Suppressor macrophage (primary cell): Measurements from ENCODE around the gene DNAAF1.
A peak's percentile ranks its signal among the peaks of the same experiment; 100 is the strongest.
"Not testable (repeated sequence)": the region's sequence is repeated elsewhere in the genome, so short reads cannot be mapped to it uniquely, and the experiment has no call there.

Experiments
- DNase-seq, 4 experiments: peaks; one replicate each; pipeline ENCODE4 v3.0.0-alpha.2; 2020 to 2022
- total RNA-seq, 17 experiments: gene quantifications; one replicate each; lab custom pipeline; 2026; ENCODE audit warnings: mixed read lengths in 6 of 17, inconsistent platforms in 3 of 17; lab: John Stamatoyannopoulos, UW

DNAAF1 gene
- total RNA-seq = 0.05 to 121 (median 3.3) reads per million in 17 experiments

DNA sequence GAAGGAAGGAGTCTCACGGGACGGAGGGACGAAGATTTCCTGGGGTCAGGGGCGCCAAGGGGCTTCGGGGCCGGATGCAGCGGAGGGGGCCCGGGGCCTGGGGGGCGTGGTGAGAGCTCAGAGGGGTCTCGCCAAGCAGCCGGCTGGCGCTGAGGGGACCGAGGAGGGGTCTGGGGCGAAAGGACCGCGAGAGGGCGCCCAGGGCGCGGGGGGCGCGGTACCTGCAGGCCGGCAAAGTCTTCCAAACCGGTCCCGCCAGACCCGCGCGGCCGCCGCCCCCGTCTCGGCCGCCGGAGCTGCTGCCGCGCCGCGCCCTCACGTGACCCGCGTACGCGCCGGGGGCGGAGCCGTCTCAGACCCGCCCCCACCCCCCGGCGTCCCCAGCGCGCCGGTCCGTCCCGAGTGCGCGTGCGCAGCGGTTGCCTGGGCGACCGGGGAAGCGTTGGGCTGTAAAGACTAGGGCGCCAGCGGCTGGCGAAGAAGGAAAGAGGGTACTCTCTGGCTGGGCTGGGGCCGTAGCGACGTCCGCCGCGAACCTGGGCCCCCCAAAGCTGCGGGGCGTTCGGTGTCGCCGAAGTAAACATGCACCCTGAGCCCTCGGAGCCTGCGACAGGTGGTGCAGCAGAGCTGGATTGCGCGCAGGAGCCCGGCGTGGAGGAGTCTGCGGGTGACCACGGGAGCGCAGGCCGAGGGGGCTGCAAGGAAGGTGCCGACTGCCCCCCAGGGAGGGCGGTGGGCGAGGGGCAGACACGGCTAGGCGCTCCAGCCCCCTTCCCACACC is at the start of gene DNAAF1, which contains the start of gene HSDL1:
Gene DNAAF1 (plus strand): TSS at position 450 of the 781 bp plus-strand sequence. CDS start 133 bp downstream, at position 583.
Gene HSDL1 (minus strand): TSS at position 319 of the 781 bp plus-strand sequence. CDS start 13,856 bp downstream, outside the sequence.
- DNase-seq = peak; percentile 94 to 99 (median 97)

DNA sequence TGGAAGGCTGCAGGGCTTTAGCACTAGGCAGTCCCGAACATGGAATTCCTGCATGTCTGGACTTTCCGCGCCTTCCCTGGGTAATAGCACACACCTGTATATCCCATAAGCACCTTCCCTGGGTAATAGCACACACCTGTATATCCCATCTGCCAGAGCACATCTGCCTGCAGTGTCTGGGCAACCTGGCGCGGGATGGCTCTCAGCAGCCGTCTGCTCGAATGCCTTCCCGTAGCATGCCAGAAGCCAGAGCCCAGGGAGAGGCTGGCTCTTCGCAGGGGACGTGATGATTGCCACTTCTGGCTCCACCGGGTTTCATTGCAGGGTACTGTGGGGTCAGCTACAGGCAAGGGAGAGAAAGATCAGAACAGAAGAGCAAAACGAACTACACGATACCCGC is 49.6 kb upstream of the DNAAF1 start:
- no peak for DNase-seq

DNA sequence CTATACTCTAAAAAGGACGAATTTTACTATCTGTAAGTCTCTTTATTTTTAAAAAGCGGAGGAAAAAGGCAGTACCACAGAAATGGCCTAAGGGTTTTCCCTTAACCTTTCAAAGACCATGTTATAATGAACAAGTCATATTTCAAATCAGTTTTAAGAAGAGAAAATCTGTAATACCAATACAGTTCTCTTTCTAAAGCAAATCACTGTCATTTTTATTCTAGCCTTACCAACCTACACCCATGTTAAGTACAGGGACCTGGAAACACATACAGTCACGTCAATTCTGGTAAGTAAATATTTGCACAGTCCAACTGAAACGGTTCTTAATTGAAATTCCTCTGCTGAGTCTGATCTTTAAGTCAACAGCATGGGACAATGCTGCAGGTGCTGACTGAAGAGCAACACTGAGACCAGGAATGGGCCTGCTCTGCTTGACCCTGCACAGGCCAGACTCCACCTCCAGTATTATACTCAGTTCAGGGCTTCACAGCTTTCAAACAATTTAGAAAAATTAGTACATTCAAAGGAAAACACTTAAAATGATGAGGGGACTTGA is 48.6 kb upstream of the DNAAF1 start:
- DNase-seq = no peak

DNA sequence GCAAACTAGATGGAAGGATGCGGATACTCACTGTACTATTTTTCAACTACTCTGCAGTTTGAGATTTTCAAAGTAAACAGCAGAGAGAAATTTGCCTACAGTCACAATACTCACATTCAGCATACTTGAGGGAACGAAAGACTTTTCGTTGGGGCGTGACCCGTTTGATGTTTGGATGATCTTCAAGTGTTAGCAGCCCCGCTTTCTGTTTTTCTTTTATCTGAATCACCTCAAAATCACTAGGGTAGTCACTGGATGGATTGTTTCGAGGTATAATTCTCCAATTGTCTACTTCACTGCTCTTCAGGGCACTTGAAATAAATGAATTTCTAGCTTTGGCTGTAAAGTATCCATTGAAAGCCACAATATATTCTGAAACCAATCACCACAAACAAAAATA is 46.2 kb upstream of the DNAAF1 start:
- no peak for DNase-seq

DNA sequence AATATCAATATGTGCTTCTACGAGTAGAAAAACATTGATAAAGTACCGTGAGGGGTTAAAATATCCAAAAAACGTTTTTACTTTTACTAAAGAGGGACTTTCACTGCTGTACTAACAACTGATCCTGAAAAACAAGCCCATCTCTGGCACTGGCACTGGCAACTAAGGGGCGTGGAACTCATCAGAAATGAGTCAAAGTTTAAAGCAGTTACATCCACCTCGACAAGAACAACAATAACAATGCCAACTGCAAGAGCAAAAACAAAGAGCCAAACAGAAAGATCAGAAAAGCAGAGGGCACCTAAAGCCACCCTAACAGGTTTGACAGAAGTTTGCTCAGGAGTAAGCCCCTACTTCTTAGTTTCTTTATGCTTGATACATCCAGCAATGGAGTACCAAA is 41.4 kb upstream of the DNAAF1 start:
- DNase-seq = no peak

DNA sequence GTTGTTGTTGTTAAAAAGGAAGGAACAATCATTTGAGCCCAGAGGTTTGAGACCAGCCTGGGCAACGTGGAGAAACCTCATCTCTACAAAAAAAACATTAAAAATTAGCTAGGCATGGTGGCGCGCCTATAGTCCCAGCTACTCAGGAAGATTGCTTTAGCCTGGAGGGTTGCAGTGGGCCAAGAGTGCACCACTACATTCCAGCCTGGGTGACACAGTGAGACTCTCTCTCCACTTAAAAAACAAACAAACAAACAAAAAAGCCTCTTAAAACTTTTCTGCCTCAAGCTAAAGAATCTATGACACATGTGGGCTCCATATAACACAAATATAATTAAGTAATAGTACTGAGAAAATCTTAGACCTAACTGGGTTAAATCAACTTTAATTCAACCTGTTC is 40.9 kb upstream of the DNAAF1 start:
- no peak for DNase-seq

DNA sequence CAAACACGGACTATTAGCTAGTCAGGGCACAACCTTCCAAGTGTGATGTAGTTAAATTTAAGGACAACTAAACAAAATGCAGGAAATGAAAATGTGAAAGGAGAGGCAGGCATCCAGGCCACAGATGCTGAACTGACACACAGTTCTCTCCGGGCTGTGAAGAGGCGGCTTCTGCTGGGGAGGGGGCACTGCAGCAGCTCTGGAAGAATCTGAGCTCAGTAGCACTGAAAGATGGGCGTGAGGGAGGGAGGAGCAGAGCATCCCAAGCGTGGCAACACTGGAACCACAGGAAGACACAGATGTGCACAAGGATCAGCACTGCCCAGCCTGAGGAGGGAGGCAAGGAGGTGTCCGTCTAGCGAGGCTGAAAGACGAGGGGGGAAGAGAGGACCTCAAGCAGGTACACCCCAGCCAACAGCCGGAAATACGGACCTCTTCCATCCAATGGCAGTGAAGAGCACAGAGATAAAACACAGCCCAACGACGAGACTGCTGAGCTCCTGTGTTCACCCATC is 39.8 kb upstream of the DNAAF1 start:
- DNase-seq = no peak

DNA sequence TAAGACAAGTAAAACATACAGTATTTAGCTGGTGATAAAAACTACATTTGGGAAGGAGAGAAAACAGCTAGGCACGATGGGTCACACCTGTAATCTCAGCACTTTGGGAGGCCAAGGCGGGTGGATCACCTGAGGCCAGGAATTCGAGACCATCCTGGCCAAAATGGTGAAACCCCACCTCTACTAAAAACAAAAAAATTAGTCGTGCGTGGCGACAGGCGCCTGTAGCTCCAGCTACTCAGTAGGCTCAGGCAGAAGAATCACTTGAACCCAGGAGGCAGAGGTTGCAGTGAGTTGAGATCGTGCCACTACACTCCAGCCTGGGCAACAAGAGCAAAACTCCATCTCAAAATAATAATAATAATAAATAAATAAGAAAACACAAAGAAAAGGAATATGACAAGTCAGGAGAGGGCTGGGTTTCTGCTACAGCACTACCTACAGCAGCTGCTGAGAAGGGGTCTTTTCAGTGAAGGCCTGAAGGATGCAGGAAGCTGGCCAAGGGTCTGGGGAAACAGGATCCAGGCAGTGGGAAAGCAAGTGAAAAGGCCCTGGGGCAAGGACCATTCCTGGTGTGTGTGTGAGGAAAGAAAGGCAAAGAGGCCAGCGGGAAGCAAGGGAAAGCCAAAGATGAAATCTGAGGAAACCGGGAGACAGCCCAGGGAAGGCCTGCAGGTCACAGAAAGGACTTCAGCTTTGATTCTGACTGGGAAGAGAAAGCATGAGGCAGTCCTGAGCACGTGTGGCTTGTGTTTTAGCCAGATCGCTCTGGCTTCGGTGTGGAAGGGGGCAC is 39.0 kb upstream of the DNAAF1 start:
- DNase-seq = no peak

DNA sequence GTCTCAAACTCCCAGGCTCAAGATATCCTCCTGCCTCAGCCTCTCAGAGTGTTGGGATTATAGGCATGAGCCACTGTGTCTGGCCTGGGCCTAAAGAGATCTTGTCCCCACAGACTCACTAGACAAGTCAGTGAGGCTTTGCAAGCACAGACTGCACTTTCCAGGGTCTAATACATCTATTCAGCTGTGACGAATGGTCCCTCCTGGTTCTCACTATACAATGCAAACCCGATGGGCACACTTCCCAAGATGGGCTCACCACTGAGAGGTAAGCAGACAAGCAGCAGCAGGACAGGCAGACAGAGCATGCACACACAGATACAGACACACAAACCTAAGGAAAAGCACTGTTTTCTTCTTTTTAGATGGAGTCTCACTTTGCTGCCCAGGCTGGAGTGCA is 37.2 kb upstream of the DNAAF1 start:
- no peak for DNase-seq

DNA sequence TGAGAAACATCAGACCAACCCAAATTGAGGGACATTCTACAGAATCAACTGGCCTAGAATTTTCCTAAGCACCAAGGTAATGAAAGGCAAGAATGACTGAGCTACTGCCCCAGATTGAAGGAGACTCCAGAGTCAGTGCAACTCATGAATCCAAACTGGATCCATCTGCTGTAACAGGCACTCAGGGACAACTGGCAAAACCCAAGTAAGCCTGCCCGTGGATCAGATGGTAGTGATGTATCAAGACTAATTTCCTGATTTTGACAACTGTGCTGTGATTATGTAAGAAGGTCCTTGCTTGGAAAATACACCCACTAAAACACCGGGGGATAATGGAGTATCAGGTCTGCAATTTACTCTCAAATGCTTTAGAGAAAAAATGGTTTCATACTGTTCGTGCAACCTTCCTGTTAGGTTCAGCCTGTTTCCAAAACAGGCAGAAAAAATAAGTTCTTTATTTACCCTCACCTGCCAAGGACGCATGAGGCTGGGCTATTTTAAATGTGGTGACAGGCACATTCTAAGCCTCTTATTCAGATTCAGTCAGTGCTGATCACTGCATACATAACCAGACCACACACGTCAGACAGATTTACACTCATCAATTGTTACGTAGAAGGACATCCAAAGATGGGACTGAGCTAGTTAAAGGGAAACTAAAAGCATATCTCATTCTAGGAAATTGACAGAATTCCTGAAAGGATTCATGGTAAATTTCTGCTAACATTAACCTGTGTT is 35.3 kb upstream of the DNAAF1 start:
- peak in 3 of 4 experiments; percentile 37 to 49 (median 42) for DNase-seq

DNA sequence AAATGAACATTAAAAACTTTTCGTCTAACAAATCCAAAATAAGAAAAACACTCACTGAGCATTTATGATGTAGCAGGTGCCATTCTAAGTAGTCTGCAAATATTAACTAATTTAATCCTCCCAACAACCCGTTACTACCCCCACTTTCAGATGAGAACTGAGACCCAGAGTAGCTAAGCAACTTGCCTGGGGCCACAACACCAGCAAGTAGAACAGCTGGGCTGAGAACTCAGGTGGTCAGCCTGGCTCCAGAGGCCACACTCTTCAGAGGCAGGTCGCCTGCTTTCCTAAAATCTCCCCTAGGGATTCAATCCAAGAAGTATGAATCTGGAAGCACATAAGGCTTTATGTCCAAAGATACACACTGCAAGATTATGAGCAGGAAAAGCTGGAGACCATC is 34.6 kb upstream of the DNAAF1 start:
- DNase-seq = no peak

DNA sequence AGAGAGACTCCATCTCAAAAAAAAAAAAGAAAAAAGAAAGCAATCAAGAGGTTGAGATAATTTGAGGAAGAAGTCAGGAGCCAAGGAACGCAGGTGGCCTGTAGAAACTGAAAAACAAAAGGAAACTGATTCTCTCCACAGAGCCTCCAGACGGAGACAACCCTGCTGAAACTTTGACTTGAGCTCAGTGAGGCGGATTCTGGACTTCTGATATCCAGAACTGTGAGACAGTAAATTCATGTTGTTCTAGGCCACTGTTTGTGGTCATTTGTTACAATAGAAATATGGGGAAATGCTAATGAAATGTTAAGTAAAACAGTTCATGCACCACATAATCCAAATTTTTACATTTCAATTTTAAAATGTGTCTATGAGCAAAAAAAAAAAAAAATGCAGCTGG is 33.6 kb upstream of the DNAAF1 start:
- DNase-seq = no peak

DNA sequence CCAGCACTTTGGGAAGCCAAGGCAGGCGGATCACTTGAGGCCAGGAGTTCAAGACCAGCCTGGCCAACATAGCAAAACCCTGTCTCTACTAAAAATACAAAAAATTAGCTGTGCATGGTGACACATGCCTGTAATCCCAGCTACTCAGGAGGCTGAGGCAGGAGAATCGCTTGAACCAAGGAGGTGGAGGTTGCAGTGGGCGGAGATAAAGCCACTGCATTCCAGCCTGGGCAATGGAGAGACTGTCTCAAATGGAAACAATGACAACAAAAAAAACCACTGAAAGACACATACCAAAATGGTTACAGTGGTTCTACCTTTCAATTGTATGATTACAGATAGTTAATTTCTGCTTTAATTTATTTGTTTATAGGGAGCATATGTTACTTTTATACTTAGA is 33.2 kb upstream of the DNAAF1 start:
- DNase-seq = not testable (repeated sequence)

DNA sequence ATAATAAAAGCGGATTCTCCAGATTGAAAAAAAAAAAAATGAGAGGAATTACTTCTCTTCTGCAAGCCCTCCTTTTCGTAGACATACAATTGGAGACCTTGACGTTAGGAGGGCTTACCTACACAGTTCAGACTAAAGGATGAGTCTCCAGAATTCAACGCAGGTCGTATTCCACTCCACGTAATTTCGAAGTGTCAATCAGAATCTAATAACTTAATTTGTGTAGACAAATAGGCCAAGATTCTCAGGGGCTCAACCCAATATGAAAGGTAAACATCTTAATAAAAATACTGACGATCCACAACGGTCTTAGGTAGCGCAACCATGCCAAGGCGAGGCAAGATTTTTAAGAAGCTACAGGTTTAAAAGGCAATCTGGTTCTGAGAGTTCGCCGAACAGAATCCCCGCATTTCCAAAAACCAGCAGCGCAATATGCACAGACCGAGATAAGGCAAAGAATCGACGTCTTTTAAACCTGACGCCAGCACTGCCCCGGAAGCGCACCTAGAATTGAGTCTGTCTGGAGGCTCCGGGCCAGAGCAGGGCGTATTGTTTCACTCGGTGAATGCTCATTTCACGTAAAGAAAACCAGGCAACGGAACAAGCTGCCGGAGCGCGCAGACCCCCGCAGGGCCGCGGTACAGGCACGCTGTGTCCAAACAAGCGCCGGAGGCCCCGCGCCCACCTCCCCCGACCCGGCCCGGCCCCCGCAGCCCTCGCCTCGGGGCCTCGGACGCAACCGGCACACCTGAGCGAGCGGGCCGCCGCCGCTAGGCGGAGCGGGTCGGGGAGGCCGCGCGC is 29.0 kb upstream of the DNAAF1 start:
- peak in 2 of 4 experiments; percentile 41 to 44 for DNase-seq

DNA sequence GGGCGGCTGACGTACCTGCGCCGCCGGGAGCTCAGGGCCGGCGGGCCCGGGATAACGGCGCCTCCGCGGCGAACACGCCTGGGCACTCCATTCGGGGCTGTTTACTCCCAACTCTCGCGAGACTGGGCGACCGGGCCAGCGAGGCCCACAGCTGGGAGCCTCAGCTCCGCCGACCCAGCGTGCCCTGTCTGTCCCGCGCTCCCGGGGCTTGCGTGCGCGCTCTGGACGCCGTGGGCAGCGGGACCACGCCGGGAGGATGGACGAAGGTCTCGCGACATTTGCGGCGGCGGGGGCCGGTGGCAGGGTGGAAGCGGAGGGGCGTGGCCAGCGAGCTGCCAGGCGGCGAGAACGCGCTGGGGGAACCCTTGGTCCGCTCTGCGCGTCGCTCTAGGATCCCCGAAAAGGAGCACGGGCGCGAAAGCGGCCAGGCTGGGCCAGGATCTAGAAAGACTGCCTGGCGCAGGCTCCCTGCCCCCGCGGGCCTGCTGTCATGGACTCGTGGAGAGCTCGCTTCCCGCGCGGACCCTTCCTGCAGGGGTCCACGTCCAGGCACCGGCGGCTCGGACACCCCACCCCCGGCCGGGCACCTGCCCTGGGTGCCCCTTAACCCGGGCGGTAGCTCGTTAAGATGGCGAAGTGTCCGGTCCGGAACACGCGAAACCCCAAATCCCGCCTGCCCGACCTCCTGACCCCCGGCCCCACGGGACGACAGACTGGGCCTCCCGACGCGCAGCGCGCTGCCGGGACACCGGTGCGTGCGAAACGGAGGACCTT is 28.2 kb upstream of the DNAAF1 start, which contains the start of gene MBTPS1:
Gene MBTPS1 (minus strand): TSS at position 223 of the 774 bp plus-strand sequence. CDS start 15,159 bp downstream, outside the sequence.
- DNase-seq = peak; percentile 99 to 100 (median 100)

DNA sequence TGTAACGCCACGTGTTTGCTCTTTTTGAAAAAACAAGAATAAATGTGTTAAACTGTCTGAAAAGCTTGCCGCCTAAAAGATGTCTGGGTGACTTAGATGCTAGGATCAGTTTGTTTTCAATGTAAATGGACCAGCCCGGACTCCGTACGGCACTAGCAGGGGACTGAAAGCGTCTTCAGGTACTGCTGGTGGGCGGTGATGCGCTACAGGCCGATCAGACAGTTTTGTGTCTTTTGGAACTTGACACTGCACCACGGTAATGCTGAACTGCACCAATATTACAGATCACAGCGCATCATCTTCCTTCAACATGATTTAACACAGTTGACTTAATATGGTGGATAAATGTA is 27.6 kb upstream of the DNAAF1 start:
- DNase-seq = no peak

DNA sequence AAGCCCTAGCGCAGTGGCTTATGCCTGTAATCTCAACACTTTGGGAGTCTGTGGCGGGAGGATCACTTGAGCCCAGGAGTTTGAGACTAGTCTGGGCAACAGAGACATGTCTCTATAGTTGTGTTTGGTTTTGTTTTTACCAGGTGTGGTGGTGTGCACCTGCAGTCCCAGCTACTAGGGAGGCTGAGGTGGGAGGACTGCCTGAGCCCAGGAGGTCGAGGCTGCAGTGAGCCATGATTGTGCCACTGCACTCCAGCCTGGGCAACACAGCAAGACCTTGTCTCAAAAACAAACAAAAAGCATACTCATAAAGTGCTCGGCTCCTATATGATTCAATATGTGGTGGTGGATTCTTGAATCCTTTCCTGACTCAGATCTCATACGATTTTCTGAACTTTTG is 26.8 kb upstream of the DNAAF1 start:
- not testable (repeated sequence) for DNase-seq

DNA sequence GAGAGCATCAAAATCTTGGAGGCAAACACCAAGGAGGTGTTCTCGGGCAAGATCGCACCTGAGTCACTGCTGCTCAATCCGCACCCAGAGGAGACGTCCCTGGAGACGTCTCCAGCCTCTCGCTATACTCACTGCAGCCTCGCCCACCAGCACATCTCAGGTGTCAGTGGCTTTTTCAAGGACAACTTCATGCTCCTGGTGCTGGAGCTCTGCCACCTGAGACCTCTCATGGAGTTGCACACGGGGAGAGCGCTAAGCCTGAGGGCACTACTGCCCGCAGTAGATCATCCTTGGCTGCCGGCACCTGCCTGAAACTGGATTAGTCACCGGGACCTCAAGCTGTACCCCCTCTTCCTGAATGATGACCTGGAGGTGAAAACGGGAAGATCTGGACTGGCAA is 25.7 kb upstream of the DNAAF1 start:
- DNase-seq = no peak

DNA sequence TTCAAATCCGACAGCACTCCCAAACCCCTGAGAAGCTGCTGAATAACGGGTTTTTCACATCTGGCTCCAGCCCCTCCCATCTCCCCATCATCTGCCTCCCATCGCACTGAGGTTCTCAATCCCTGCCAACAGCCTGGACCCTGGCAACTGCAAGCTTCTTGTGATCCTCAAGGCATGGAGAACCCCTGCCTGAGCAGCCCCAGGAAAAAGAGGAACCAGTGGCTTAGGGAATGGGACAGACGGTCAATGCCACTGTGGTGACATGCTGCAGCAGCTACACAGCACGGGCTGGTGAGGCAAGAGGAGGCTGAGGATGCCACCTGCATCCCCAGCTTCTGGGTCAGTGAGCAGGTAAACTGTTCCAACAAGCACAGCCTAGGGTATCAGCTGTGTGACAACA is 25.1 kb upstream of the DNAAF1 start:
- peak in 2 of 4 experiments; percentile 22 to 31 for DNase-seq

DNA sequence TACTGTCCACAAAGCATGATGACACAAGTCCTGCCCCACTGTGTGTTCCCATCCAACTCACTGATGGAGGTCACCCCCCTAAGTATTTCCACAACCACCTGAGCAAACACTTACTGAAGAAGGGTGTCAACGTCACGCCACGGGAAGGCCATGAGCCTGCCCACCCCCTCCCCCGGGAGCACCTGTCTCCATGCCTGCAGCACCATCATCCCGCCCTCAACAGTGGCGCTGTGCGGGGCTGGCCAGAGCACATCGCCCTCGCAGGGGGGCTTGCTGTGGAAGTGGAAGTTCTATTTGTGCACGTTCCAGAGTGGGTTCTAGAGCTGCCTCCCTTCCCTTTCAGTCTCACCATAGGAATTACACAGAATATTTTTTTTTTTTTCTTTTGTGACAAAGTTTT is 24.1 kb upstream of the DNAAF1 start:
- no peak for DNase-seq
